ENCODE data around the gene CDS1.
"Not testable (repeated sequence)": the region's sequence is repeated elsewhere in the genome, so short reads cannot be mapped to it uniquely, and the experiment has no call there.

The CDS1 gene

GRCh38 chr4:84611531-84611930, 28.6 kb downstream of the CDS1 start:
- DNase-seq (ENCODE audit: low spot score): no peak

- no peak for DNase-seq (ENCODE audit: low spot score)
These were observed 32.0 kb downstream of the CDS1 start for GRCh38 chr4:84614891-84615290.

DNA sequence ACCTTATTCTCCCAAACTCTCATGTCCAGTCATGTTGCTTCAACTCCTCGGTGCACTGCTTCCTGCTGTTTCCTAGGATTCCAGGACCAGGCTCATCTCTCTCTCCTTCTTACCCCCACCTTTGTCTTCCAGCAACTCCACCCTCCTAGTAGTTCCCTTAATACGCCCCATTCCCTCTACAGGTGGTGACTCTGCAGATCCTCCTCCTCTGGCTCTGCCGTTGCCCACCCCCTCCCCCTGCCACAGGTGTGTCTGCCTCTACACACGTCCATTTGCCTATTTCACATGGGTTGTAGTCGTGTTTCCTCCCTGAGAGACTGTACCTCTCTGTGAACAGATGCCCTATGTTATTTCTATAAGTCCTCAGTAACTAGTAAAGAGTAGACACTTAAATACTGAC, 32.4 kb downstream of the CDS1 start:
- DNase-seq (ENCODE audit: low spot score): no peak

- DNase-seq (ENCODE audit: low spot score): no peak
These were observed 40.0 kb downstream of the CDS1 start for GRCh38 chr4:84622959-84623358.

GRCh38 chr4:84623661-84624060, 40.7 kb downstream of the CDS1 start:
- no peak for DNase-seq (ENCODE audit: low spot score)

GRCh38 chr4:84626673-84627072, 43.7 kb downstream of the CDS1 start:
- DNase-seq (ENCODE audit: low spot score): no peak

GRCh38 chr4:84631573-84631972, 48.6 kb downstream of the CDS1 start:
- no peak for DNase-seq (ENCODE audit: low spot score)

DNA sequence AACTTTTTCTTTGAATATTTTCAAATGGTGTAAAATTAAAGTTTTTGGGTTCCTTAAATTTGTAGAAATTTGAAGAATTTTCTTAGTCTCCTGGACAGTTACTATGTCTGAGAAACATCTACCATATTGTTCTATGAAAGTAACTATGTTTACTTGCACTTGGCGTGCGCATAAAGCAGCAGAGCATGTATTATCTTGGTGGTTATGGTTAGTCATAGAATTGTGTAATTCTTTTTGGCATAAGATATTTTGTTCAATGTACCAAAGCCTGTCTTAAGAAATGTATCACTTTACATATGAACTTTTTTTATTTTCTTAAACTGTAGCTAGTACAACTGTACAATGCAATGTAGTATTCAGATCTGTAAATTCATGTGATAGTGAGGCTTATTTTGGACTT, 49.2 kb downstream of the CDS1 start:
- no peak for DNase-seq (ENCODE audit: low spot score)

DNA sequence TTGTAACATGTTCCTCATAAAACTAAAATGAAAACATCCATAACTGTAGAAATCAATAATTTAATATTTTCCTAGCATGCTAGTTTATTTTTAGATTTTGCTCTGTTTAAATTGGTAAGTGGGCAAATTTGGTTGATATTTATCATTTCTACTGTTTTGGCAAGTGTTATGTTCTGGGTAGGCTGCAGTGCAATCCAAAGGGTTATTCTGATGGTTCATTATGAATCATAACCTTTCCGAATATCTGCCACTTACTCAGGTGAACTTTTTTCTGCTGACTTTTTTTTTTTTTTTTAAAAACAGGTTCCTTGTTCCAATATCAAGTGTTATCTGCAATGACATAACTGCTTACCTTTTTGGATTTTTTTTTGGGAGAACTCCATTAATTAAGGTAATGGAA, 52.0 kb downstream of the CDS1 start:
- DNase-seq (ENCODE audit: low spot score): no peak

- DNase-seq (ENCODE audit: low spot score): no peak
These were observed 55.2 kb downstream of the CDS1 start for GRCh38 chr4:84638092-84638491.

DNA sequence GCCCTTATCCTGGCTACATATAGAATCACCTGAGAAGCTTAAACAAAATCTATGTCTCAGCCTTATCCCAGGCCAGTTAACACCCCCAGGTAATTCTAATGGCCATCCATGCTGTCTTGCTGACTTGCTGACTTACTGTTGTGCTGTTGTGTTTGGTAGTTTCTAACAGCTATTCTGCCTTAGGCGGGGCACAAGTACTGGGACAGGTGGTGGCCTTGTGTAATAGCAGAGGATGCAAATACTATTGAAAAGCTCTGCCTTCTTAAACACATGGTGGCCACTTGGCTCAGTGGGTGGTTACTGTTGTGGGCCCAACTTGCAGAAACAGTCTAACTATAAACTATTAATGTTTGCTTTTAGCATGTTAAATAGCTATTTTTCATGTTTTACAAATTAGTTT, 56.2 kb downstream of the CDS1 start:
- no peak for DNase-seq (ENCODE audit: low spot score)

- no peak for DNase-seq (ENCODE audit: low spot score)
These were observed 61.2 kb downstream of the CDS1 start for GRCh38 chr4:84644087-84644486.

- DNase-seq (ENCODE audit: low spot score): no peak
These were observed 64.5 kb downstream of the CDS1 start for GRCh38 chr4:84647312-84647884.

- DNase-seq (ENCODE audit: low spot score): no peak
These were observed 65.3 kb downstream of the CDS1 start for GRCh38 chr4:84648178-84648577.

GRCh38 chr4:84648863-84649647, 66.1 kb downstream of the CDS1 start:
- no peak for DNase-seq (ENCODE audit: low spot score)

- DNase-seq (ENCODE audit: low spot score): no peak
These were observed 68.6 kb downstream of the CDS1 start for GRCh38 chr4:84651499-84651898.

GRCh38 chr4:84652478-84652877, 69.6 kb downstream of the CDS1 start:
- DNase-seq (ENCODE audit: low spot score): no peak

- no peak for DNase-seq (ENCODE audit: low spot score)
These were observed 77.7 kb downstream of the CDS1 start for GRCh38 chr4:84660606-84661005.

- DNase-seq (ENCODE audit: low spot score): no peak
These were observed 78.4 kb downstream of the CDS1 start for GRCh38 chr4:84661191-84661939.

- not testable (repeated sequence) for DNase-seq (ENCODE audit: low spot score)
These were observed 81.8 kb downstream of the CDS1 start for GRCh38 chr4:84664767-84665166.

GRCh38 chr4:84666439-84666838, 83.5 kb downstream of the CDS1 start:
- no peak for DNase-seq (ENCODE audit: low spot score)

DNA sequence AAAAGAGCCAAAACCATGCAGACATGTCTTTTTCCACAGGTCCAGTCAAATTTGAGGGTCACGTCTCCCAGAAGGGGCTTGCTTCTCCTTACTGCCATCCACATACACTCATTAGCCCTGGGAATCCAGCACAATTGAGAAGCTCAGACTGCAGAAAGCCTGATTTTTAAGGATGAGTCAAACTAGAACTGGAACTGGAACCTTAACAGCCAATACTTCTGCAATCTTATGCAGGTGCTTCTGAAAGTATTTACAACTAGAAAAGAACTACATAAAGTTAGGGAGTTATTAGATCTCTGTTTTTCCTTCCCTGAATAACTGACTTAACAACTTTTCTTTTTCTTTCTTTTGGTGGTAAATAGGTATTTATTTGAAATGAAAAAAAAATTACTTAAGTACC, 86.3 kb downstream of the CDS1 start:
- DNase-seq (ENCODE audit: low spot score): no peak

DNA sequence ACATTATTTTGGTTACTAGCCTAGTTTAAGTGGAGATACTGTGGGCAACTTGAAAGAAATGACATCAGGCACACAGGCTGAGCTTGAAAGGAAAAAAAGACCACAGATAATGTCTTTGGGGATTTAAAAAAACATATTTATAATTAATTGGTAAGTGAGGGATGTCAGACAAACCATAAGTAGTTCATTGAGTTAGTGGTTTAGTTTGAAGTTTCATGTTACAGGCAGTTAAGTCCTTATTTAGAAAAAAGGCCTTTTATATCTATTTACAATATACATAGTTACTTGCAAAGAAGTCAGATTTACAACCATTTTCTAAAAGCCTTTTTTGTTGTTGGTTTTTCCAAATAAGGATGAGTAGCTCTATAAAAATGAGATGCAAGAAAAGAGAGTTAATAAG, 89.2 kb downstream of the CDS1 start:
- DNase-seq (ENCODE audit: low spot score): no peak
